HL-60 (cell line): ENCODE measurements around the gene RALY.

Source experiments
- CTCF ChIP-seq: IDR thresholded peaks from one replicate; pipeline ENCODE4 v1.5.1; 2011; ENCODE audit warnings: low read length, control low read depth, inconsistent platforms; ENCODE audit not compliant: insufficient read depth
- POLR2AphosphoS5 ChIP-seq: IDR thresholded peaks from 2 replicates; pipeline ENCODE4 v1.6.1; 2012; ENCODE audit warnings: low read depth
- TF ChIP-seq, protein P1 (sequence below): IDR thresholded peaks from 2 replicates; pipeline ENCODE4 v1.6.1; 2012; ENCODE audit warnings: low read depth; ENCODE audit not compliant: insufficient replicate concordance

DNA sequence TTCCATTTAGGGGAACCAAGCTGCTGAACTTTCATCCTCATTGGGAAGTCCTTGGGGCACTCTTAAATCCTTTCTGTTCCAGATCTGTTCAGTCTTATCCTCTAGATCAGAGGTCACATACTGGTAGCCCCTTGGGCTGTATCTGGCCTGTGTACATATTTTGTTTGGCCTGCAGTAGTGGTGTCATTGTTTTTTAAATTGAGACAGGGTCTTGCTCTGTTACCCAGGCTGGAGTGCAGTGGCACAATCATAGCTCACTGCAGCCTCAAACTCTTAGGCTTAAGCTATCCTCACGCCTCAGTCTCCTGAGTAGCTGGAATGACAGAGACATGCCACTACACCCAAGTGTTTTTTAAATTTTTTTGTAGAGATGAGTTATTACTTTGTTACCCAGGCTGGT is 14.8 kb downstream of the RALY start:
- TF ChIP-seq CTCF (no peak), POLR2AphosphoS5 (no peak)
- TF ChIP-seq, protein P1, sequence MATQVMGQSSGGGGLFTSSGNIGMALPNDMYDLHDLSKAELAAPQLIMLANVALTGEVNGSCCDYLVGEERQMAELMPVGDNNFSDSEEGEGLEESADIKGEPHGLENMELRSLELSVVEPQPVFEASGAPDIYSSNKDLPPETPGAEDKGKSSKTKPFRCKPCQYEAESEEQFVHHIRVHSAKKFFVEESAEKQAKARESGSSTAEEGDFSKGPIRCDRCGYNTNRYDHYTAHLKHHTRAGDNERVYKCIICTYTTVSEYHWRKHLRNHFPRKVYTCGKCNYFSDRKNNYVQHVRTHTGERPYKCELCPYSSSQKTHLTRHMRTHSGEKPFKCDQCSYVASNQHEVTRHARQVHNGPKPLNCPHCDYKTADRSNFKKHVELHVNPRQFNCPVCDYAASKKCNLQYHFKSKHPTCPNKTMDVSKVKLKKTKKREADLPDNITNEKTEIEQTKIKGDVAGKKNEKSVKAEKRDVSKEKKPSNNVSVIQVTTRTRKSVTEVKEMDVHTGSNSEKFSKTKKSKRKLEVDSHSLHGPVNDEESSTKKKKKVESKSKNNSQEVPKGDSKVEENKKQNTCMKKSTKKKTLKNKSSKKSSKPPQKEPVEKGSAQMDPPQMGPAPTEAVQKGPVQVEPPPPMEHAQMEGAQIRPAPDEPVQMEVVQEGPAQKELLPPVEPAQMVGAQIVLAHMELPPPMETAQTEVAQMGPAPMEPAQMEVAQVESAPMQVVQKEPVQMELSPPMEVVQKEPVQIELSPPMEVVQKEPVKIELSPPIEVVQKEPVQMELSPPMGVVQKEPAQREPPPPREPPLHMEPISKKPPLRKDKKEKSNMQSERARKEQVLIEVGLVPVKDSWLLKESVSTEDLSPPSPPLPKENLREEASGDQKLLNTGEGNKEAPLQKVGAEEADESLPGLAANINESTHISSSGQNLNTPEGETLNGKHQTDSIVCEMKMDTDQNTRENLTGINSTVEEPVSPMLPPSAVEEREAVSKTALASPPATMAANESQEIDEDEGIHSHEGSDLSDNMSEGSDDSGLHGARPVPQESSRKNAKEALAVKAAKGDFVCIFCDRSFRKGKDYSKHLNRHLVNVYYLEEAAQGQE = no peak
